GM11168 (cell line): ENCODE measurements around the gene DAB1.
"Not testable (repeated sequence)": the region's sequence is repeated elsewhere in the genome, so short reads cannot be mapped to it uniquely, and the experiment has no call there.

ENCODE experiments used
- in situ Hi-C: fragments of 300-500 bp; cut with MboI; formaldehyde crosslinking; loops from one replicate; pipeline ENCODE4 v1.12.0; 2022; ENCODE audit warnings: low sequenced_read_pairs; ENCODE audit not compliant: unreplicated experiment

The DAB1 gene

DNA sequence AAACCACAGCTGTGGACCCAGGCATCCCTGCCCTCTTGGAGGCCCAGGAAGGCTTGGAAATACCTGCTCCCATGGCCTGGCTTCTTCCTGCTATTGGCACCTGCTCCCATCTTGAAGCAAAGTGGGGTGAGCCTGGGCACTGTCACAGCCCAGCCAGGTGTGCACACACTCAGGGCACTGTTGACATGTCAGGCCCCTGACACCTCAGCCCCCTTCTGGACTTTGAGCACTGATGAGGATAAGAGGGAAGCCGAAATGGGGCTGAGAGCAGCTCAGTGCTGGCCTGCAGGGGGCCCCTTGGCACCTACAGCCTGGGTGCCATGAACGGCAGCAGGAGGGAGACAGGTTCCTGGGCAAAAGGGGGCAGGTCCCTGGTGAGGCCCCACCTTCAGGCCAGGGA, 55.9 kb downstream of the DAB1 start:
- in situ Hi-C loops = no loop called here

- in situ Hi-C loops = no loop called here
These were observed 60.2 kb downstream of the DAB1 start for GRCh38 chr1:57363643-57364042.

GRCh38 chr1:57363165-57363564, 60.7 kb downstream of the DAB1 start:
- in situ Hi-C loops = no loop called here

DNA sequence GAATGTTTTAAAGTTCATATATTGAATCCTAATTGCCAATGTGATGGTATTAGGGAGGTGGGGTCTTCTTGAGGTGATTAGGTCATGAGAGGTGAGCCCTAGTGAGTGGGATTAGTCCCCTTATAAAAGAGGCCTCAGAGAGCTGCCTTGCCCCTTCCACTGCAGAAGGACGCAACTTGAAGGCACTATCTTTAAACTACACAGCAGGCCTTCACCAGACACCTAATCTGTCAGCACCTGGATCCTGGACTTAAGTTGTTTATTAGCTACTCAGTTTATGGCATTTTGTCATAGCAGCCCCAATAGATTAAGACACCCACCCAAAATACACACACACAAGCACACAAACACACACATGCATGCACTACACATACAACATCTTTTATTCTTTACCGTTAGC, 61.4 kb downstream of the DAB1 start:
- in situ Hi-C loops = no loop called here

DNA sequence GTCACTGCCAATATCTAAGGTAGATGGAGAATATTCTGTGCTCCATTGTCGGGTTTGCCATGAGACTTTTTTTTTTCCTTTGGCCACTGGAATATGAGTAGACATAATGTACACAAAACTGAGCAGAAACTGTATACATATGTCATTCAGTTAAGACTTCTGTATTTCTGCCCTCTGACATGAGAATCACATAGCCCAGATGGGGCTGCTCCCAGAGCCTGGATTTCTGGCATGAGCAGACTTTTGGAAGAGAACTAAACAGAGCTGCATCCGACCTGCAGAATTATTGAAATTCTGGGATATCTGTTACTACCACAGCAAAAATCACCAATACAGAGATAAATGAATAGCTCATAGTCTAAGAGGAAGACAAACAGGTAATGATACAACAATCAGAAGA, 62.3 kb downstream of the DAB1 start:
- in situ Hi-C loops = no loop called here

- in situ Hi-C loops = no loop called here
These were observed 62.9 kb downstream of the DAB1 start for GRCh38 chr1:57360846-57361407.

DNA sequence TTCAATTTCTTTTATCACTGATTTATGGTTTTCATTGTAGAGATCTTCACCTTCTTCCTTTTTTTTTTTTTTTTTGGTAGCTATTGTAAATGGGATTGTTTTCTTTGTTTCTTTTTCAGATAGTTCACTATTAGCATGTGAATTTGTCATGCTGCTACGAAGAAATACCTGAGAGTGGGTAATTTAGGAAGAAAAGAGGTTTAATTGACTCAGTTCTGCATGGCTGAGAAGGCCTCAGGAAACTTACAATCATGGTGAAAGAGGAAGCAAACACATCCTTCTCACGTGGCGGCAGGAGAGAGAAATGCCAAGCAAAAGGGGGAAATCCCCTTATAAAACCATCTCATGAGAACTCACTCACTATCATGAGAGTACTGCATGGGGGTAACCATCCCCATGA, 66.4 kb downstream of the DAB1 start:
- in situ Hi-C loops = no loop called here

DNA sequence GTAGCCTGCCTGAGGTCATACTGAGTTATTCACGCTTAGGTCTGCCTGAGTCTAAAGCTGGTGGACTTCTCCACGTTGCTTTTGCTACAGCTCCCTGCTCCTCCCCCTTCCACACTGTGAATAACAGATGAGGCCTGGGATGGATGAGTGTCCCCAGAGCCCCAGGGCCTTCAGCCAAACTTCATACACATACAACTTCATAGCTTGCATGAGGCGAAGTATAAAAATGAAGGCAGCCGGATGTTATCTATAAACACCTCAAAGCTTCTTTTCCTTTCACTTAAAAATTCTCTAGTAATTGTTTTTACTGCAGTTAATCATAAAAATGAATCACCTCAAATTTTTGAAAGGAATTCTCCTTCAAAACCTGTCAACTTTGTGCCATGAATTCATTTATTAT, 70.2 kb downstream of the DAB1 start:
- in situ Hi-C loops = no loop called here

DNA sequence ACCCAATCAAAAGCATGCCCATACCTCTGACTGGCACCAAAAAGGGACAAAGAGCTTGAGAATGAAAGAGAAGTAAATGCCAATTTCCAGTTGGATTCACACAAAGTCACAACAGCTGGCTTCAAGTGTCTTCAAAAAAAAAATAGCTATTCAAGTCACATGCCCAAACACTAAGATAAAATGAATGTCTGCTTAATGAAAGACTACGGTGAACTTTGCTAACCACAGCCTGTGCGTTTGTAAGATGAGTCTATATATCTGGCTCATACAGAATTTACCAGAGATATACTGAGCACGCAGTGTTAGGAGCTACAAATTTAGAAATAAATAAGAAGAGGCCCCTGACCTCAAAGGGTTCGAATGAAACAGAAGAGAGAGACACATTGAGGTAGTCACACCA, 73.2 kb downstream of the DAB1 start:
- in situ Hi-C loops = no loop called here

GRCh38 chr1:57348921-57349320, 74.9 kb downstream of the DAB1 start:
- in situ Hi-C loops = no loop called here

DNA sequence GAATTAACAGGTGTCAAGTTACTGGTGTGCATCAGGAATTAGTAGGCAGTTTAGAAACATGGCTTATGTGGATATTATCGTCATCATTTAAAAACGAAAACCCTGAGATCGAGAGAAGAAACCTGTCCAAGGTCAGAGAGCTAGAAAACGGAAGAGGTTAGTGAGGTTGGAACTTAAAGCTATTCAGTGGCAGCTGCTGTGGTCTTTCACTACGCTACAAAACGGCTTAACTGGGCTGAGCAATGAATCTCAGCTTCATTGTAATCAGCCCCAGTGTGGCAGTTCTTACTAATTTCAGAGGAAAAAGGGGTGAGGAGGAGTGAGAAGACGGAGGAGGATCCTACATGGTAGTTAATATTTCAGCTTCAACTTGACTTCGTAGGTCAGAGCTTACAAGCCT, 77.9 kb downstream of the DAB1 start:
- in situ Hi-C loops = no loop called here

GRCh38 chr1:57344265-57344664, 79.6 kb downstream of the DAB1 start:
- in situ Hi-C loops = no loop called here

DNA sequence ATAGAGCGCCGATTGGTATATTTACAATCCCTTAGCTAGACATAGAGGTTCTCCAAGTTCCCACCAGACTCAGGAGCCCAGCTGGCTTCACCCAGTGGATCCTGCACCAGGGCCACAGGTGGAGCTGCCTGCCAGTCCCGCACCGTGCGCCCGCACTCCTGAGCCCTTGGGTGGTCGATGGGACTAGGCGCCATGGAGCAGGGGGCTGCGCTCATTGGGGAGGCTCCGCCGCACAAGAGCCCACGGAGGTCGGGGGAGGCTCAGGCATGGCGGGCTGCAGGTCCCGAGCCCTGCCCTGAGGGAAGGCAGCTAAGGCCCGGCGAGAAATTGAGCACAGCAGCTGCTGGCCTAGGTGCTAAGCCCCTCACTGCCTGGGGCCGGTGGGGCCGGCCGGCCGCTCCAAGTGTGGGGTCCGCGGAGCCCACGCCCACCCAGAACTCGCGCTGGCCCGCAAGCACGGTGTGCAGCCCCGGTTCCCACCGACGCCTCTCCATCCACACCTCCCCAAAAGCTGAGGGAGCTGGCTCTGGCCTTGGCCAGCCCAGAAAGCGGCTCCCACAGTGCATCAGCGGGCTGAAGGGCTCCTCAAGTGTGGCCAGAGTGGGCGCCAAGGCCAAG, 80.5 kb downstream of the DAB1 start:
- in situ Hi-C loops = not testable (repeated sequence)

- in situ Hi-C loops = no loop called here
These were observed 82.1 kb downstream of the DAB1 start for GRCh38 chr1:57341721-57342120.

DNA sequence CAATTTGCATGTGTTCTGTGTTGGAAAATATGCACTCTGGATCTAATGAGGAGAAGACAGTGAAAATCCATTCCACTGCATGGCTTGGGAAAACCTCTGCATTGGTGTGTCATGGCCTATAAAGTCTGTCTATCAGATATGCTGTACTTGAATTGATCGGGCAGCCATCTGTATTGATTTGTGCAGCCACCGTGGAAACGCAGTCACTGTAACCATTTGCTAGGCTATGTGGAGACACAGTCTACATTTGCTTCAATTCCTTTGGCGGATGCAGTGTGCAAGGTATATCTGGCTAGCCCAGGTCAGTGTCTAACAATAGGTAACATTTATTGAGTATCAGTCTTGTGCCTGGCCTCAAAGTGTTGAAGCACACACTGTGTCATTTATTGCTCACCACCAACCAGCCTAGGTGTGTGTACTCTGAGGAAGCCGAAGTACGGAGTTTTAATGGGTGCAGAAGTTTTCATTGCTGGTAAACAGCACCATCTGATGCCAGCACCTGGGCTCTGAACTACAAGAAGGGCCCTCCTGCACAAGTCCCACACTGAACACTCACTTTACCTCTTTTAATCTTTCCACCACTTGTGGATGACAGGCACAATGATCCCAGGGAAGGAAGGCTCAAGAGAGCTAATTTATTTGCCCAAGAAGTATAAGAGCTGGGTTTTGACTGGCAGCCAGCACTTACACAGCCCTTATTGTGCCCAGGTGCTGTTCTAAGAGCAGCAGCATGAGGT, 83.4 kb downstream of the DAB1 start:
- in situ Hi-C loops = no loop called here

DNA sequence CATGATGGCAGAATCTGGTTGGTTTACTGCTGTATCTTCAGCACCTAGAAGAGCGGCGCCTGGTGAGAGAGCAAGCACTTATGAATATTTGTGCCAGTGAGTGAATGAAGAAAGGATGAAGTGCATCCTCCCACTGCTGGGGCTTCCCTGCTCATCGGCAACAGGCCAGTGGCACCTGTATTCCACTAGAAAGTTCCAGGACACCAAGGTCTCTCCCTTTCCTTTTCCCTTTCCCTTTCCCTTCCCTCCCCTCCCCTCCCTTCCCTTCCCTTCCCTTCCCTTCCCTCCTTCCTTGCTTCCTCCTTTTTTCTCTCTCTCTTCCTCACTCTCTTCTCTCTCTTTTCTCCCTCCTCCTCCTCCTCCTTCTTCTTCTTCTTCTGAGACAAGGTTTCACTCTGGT, 86.2 kb downstream of the DAB1 start:
- in situ Hi-C loops = no loop called here

DNA sequence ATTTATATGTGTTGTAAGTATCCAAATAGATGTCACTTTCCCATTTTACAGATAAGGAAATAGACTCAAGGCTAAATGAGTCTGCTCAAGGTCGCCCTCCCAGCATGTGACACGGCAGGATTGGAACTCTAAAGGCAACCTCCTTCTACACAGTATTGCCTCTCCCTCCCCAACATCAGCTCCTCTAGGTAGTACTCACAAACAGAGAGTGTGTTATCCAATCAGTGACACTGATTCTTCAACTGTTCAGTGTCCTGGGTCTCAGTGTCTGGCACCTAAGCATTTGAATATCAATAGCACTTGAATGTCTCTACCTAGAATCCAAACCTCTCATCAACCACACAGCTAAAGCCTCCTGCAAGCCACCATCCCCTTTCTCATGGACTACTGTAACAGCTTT, 87.1 kb downstream of the DAB1 start:
- in situ Hi-C loops = no loop called here

DNA sequence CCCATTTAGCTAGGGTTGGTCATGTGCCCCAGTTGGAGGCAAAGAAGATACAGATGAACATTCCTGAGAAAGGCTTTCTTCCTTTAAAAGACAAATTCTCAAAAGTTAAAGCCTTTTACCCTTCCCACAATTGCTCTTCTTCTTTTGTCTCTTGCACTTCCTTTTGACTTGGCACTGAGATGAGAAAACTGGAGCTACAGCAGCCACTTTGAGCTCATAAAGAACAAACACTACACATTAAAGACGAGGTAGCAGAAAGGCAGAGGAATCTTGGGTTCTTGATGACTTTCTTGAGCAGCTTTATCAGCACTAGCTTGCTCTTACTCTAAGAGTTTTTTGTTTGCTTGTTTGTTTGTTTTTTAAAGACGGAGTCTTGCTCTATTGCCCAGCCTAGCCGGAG, 92.2 kb downstream of the DAB1 start:
- in situ Hi-C loops = no loop called here

DNA sequence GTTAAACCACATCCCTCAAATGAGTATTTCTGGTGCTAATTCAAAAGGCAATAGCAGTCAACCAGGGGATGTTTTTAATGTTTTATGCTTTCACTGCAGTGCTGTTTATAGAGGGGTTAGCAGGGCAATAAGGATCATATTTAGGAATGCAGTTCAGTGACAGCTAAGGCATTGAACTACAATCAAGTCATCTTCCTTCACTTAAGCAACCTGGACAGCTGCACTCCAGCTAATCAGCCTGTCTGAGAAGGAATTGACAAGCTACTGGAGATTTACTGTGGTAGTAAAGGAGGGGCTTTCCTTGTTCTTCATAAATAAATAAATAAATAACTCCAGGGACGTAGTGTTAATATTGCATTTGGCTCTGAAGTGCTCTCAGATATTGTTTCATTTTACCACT, 93.9 kb downstream of the DAB1 start:
- in situ Hi-C loops = no loop called here

- in situ Hi-C loops = no loop called here
These were observed 94.8 kb downstream of the DAB1 start for GRCh38 chr1:57329001-57329527.

DNA sequence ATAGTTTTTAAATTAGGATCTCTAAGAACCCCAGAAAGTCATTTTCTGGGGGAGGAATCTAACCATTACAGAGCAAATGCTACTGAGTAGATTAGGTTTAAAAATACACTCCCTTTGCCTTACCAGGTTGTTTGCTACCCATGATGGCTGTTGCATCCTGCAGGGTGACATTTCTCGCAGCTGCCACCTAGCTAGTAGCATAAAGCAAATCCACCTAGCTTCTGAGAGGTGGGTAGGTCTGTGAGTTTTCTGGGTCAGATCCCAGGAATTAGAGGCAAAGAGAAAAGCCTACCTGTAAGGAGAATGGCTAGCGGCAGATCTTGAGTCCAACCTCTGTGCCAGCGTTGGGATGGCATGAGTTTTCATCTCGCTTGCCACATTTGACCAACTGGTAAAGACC, 95.9 kb downstream of the DAB1 start:
- in situ Hi-C loops = no loop called here

DNA sequence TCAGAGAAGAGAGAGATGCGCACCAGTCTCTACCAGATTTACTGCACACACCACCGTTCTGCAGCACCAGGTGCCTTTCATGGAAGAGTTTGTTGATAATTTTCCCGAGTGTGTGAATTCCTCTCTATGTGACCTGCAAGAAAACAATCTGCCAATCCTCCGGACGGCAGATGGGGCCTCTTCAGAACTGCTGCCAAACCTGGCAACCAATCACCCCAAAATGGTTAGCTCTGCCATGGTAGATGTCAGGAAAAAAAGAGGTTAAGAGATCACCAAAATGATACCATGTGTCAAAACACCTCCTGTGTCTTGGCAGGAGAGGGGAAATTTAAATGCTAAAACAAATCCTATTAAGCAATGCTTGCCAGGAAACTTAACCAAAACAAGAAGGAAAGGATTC, 96.5 kb downstream of the DAB1 start:
- in situ Hi-C loops = no loop called here
